ENCODE data around the gene FMNL1. TPM values are rescaled to one million over a fixed set of nuclear protein-coding genes. Genes with fewer than 3 reads are reported as not detected.

Gene FMNL1
- total and polyA plus RNA-seq, 10 of the 15 experiments (the other 5 are each of a cell fraction or from before 2014, with no cell fraction given), result 3.3 to 108 (median 19.5) TPM

DNA sequence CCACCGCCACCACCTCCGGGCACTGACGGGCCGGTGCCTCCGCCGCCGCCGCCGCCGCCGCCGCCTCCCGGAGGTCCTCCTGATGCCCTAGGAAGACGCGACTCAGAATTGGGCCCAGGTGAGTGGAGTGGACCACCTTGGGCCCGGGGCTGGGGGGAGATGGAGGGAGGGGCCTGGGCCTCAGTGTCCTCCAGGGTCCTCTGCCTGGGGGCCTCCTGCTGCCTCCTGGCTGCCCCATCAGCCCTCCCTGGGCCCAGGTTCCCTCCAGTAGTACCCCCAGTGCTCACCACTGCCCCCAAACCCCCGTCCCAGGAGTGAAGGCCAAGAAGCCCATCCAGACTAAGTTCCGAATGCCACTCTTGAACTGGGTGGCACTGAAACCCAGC, 20.3 kb downstream of the FMNL1 start:
- H3K79me2 ChIP-seq (ENCODE audit: control insufficient read depth, insufficient read depth, low read length), result no peaks in the 10 kb centered on the region
- no peak overlapping the region for H2AFZ ChIP-seq (ENCODE audit: control insufficient read depth, low read depth, low read length)
- RAD21 ChIA-PET (ENCODE audit: unreplicated experiment), result no interaction called here
- peaks cover 27 to 62% of the 10 kb centered on the region in 2 experiments for H3K36me3 ChIP-seq (ENCODE audit: control insufficient read depth in 2 of 2, insufficient read depth in 2 of 2, low read length in 1 of 2)
- CTCF ChIA-PET, result interaction anchor here (1.0 to 1.5 kb wide), 2 partner anchors 13 to 186 kb away, joined by 3 to 4 read pairs; no protein-coding TSS in a partner anchor
- no peak overlapping the region for H3K9ac ChIP-seq (ENCODE audit: control insufficient read depth, insufficient read depth, low read length)
- H4K20me1 ChIP-seq (ENCODE audit: control insufficient read depth, insufficient read depth), result no peaks in the 10 kb centered on the region
- intact Hi-C loops (cut with micrococcal nuclease; ENCODE audit: unreplicated experiment) (no loop called here), in situ Hi-C loops (cut with MboI) (no loop called here)
- TF ChIP-seq MYB (IDR thresholded peaks at IDR 0.05; ENCODE audit: borderline replicate concordance, low read depth, low read length) (no peak), ATF7 (IDR thresholded peaks at IDR 0.05; ENCODE audit: low read depth) (no peak), POLR2AphosphoS2 (IDR thresholded peaks at IDR 0.05; ENCODE audit: low read depth, low read length) (no peak), ZNF207 (IDR thresholded peaks at IDR 0.05; ENCODE audit: borderline replicate concordance) (no peak), CBX3 (IDR thresholded peaks at IDR 0.05; ENCODE audit: borderline replicate concordance, low read depth) (no peak), ZNF217 (IDR thresholded peaks at IDR 0.05) (no peak), GATAD2B (conservative IDR thresholded peaks at IDR 0.05; ENCODE audit: low read depth) (no peak), MTA3 (IDR thresholded peaks at IDR 0.05; ENCODE audit: borderline replicate concordance, low read length) (no peak), ZNF274 (IDR thresholded peaks at IDR 0.05; ENCODE audit: insufficient read depth, insufficient read length) (no peak)
- TF ChIP-seq, protein P1, sequence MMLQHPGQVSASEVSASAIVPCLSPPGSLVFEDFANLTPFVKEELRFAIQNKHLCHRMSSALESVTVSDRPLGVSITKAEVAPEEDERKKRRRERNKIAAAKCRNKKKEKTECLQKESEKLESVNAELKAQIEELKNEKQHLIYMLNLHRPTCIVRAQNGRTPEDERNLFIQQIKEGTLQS (IDR thresholded peaks at IDR 0.05; ENCODE audit: borderline replicate concordance, extremely low read depth, low read depth, low read length), result no peak
- SMC1A ChIA-PET (ENCODE audit: uncharacterized antibody, unreplicated experiment), result no interaction called here
- no peaks in the 10 kb centered on the region for H3K27me3 ChIP-seq (replicated peaks in 1 of 2; ENCODE audit: control insufficient read depth in 2 of 2, insufficient read depth in 2 of 2, low read length in 1 of 2)
- FAIRE-seq (no peak), DNase-seq (ENCODE audit: low read depth, low spot score) (no peak), ATAC-seq (no peak)
- no TSS peak for BruUV-seq (replicated peaks)
- no peak overlapping the region for H3K27ac ChIP-seq (ENCODE audit: control insufficient read depth, insufficient read depth)
- H3K4me1 ChIP-seq (ENCODE audit: control insufficient read depth, insufficient read depth, low read length), result peaks cover 5% of the 10 kb centered on the region
- H3K4me2 ChIP-seq (ENCODE audit: control insufficient read depth, insufficient read depth), result no peak overlapping the region
- 95% methylated on average over 3 of the region's 18 CpGs for WGBS (ENCODE audit: insufficient coverage, insufficient replicate concordance, low lambda C conversion rate, missing lambda C conversion rate)
- no peak overlapping the region for H3K4me3 ChIP-seq
- POLR2A ChIA-PET, result no interaction called here
- no peaks in the 10 kb centered on the region for H3K9me3 ChIP-seq (replicated peaks; ENCODE audit: control insufficient read depth, insufficient read depth, low read length)
